ENCODE results near the gene OPCML. TPM values are rescaled to one million over a fixed set of nuclear protein-coding genes. Genes with fewer than 3 reads are reported as not detected.
A peak's percentile ranks its signal among the peaks of the same experiment; 100 is the strongest.

OPCML gene
- total and polyA plus RNA-seq, 2 experiments from 2014 or later = 1.2 to 4.4 TPM

DNA sequence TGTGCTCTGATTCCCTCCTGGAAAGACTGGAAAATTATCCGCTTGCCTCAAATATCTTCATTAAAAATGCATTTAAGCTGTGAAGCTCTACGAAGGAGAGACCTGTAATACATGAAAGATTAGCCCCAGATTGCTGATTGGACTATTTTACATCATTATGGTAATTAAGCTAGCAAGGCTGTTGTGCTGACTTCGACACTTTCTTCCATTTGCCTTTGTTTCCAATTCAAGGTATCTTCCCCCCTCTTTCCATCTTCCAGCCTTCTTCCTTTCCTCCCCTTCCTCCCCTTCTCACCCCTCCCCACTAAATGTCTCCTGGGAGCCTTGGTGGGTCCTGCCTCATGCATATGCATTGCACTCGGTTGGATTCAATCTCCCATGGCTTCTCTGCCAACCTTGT lies 710.8 kb downstream of the OPCML start:
- Histone ChIP-seq H3K36me3 (ENCODE audit: insufficient read depth) (no peaks in the 10 kb centered on the region), H3K79me2 (replicated peaks; ENCODE audit: insufficient read depth) (no peaks in the 10 kb centered on the region), H3K9me2 (ENCODE audit: insufficient read depth) (0 out of 2 replicates have a peak, but pooled peaks cover 5% of the 10 kb centered on the region), H3K27ac (ENCODE audit: low read depth) (no peak overlapping the region), H3K4me3 (no peak overlapping the region), H3K4me2 (no peak overlapping the region), H2AFZ (no peak overlapping the region), H3F3A (replicated peaks; ENCODE audit: low read depth) (no peaks in the 10 kb centered on the region), H3K4me1 (ENCODE audit: insufficient read depth) (no peaks in the 10 kb centered on the region; the same call in 1 of the 2 replicates), H3K27me3 (ENCODE audit: insufficient read depth) (no peaks in the 10 kb centered on the region), H4K20me1 (replicated peaks; ENCODE audit: insufficient read depth) (no peaks in the 10 kb centered on the region)
- H3K4me3 Mint-ChIP-seq = no peak overlapping the region
- H3K9me3 Mint-ChIP-seq = no peaks in the 10 kb centered on the region
- TF ChIP-seq POLR2AphosphoS5 (IDR thresholded peaks at IDR 0.05; ENCODE audit: low read depth) = no peak
- TF ChIP-seq, protein P1, sequence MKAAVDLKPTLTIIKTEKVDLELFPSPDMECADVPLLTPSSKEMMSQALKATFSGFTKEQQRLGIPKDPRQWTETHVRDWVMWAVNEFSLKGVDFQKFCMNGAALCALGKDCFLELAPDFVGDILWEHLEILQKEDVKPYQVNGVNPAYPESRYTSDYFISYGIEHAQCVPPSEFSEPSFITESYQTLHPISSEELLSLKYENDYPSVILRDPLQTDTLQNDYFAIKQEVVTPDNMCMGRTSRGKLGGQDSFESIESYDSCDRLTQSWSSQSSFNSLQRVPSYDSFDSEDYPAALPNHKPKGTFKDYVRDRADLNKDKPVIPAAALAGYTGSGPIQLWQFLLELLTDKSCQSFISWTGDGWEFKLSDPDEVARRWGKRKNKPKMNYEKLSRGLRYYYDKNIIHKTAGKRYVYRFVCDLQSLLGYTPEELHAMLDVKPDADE (IDR thresholded peaks at IDR 0.05) = no peak
- no peak for TF ChIP-seq ZNF331 (CRISPR knock-in tag; IDR thresholded peaks at IDR 0.05; ENCODE audit: low read depth)
- TF ChIP-seq, protein P2, sequence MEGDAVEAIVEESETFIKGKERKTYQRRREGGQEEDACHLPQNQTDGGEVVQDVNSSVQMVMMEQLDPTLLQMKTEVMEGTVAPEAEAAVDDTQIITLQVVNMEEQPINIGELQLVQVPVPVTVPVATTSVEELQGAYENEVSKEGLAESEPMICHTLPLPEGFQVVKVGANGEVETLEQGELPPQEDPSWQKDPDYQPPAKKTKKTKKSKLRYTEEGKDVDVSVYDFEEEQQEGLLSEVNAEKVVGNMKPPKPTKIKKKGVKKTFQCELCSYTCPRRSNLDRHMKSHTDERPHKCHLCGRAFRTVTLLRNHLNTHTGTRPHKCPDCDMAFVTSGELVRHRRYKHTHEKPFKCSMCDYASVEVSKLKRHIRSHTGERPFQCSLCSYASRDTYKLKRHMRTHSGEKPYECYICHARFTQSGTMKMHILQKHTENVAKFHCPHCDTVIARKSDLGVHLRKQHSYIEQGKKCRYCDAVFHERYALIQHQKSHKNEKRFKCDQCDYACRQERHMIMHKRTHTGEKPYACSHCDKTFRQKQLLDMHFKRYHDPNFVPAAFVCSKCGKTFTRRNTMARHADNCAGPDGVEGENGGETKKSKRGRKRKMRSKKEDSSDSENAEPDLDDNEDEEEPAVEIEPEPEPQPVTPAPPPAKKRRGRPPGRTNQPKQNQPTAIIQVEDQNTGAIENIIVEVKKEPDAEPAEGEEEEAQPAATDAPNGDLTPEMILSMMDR (conservative IDR thresholded peaks at IDR 0.05; ENCODE audit: low read depth in 2 of 2) = no peak
- TF ChIP-seq STAT1 (IDR thresholded peaks at IDR 0.05; ENCODE audit: unreplicated experiment) = no peak
- ATAC-seq (peak; percentile 28; the same call in 1 of the 3 replicates), DNase-seq (ENCODE audit: low spot score) (no peak)
- H3K27me3 Mint-ChIP-seq (ENCODE audit: insufficient read depth, low read depth, poor library complexity) = no peaks in the 10 kb centered on the region
- H3K4me1 Mint-ChIP-seq = peaks cover 12% of the 10 kb centered on the region; the same call in 2 of the 3 replicates
- no peaks in the 10 kb centered on the region for H3K36me3 Mint-ChIP-seq (ENCODE audit: low read depth)
- H3K27ac Mint-ChIP-seq = no peak overlapping the region

GRCh38 chr11:132821014-132821413 lies 711.3 kb downstream of the OPCML start:
- Mint-ChIP-seq H3K27ac (no peak overlapping the region), H3K9me3 (no peaks in the 10 kb centered on the region), H3K36me3 (ENCODE audit: low read depth) (no peaks in the 10 kb centered on the region), H3K4me1 (peaks cover 12% of the 10 kb centered on the region; the same call in 2 of the 3 replicates), H3K27me3 (ENCODE audit: insufficient read depth, low read depth, poor library complexity) (no peaks in the 10 kb centered on the region), H3K4me3 (no peak overlapping the region)
- Histone ChIP-seq H2AFZ (no peak overlapping the region), H3K36me3 (ENCODE audit: insufficient read depth) (no peaks in the 10 kb centered on the region), H3K27me3 (ENCODE audit: insufficient read depth) (no peaks in the 10 kb centered on the region), H3K4me2 (no peak overlapping the region), H3K9me2 (ENCODE audit: insufficient read depth) (0 out of 2 replicates have a peak, but pooled peaks cover 5% of the 10 kb centered on the region), H3F3A (replicated peaks; ENCODE audit: low read depth) (no peaks in the 10 kb centered on the region), H3K79me2 (replicated peaks; ENCODE audit: insufficient read depth) (no peaks in the 10 kb centered on the region), H3K4me3 (no peak overlapping the region), H3K27ac (ENCODE audit: low read depth) (no peak overlapping the region), H3K4me1 (ENCODE audit: insufficient read depth) (no peaks in the 10 kb centered on the region; the same call in 1 of the 2 replicates), H4K20me1 (replicated peaks; ENCODE audit: insufficient read depth) (no peaks in the 10 kb centered on the region)
- peak; percentile 53 for ATAC-seq
- DNase-seq (ENCODE audit: low spot score) = no peak
- TF ChIP-seq CREB1 (CRISPR knock-in tag; IDR thresholded peaks at IDR 0.05; ENCODE audit: low read depth) = no peak
- TF ChIP-seq, protein P1 (IDR thresholded peaks at IDR 0.05) = no peak
- TF ChIP-seq ZNF331 (CRISPR knock-in tag; IDR thresholded peaks at IDR 0.05; ENCODE audit: low read depth) = no peak
- no peak for TF ChIP-seq ZNF114 (CRISPR knock-in tag; IDR thresholded peaks at IDR 0.05)
- TF ChIP-seq, protein P3, sequence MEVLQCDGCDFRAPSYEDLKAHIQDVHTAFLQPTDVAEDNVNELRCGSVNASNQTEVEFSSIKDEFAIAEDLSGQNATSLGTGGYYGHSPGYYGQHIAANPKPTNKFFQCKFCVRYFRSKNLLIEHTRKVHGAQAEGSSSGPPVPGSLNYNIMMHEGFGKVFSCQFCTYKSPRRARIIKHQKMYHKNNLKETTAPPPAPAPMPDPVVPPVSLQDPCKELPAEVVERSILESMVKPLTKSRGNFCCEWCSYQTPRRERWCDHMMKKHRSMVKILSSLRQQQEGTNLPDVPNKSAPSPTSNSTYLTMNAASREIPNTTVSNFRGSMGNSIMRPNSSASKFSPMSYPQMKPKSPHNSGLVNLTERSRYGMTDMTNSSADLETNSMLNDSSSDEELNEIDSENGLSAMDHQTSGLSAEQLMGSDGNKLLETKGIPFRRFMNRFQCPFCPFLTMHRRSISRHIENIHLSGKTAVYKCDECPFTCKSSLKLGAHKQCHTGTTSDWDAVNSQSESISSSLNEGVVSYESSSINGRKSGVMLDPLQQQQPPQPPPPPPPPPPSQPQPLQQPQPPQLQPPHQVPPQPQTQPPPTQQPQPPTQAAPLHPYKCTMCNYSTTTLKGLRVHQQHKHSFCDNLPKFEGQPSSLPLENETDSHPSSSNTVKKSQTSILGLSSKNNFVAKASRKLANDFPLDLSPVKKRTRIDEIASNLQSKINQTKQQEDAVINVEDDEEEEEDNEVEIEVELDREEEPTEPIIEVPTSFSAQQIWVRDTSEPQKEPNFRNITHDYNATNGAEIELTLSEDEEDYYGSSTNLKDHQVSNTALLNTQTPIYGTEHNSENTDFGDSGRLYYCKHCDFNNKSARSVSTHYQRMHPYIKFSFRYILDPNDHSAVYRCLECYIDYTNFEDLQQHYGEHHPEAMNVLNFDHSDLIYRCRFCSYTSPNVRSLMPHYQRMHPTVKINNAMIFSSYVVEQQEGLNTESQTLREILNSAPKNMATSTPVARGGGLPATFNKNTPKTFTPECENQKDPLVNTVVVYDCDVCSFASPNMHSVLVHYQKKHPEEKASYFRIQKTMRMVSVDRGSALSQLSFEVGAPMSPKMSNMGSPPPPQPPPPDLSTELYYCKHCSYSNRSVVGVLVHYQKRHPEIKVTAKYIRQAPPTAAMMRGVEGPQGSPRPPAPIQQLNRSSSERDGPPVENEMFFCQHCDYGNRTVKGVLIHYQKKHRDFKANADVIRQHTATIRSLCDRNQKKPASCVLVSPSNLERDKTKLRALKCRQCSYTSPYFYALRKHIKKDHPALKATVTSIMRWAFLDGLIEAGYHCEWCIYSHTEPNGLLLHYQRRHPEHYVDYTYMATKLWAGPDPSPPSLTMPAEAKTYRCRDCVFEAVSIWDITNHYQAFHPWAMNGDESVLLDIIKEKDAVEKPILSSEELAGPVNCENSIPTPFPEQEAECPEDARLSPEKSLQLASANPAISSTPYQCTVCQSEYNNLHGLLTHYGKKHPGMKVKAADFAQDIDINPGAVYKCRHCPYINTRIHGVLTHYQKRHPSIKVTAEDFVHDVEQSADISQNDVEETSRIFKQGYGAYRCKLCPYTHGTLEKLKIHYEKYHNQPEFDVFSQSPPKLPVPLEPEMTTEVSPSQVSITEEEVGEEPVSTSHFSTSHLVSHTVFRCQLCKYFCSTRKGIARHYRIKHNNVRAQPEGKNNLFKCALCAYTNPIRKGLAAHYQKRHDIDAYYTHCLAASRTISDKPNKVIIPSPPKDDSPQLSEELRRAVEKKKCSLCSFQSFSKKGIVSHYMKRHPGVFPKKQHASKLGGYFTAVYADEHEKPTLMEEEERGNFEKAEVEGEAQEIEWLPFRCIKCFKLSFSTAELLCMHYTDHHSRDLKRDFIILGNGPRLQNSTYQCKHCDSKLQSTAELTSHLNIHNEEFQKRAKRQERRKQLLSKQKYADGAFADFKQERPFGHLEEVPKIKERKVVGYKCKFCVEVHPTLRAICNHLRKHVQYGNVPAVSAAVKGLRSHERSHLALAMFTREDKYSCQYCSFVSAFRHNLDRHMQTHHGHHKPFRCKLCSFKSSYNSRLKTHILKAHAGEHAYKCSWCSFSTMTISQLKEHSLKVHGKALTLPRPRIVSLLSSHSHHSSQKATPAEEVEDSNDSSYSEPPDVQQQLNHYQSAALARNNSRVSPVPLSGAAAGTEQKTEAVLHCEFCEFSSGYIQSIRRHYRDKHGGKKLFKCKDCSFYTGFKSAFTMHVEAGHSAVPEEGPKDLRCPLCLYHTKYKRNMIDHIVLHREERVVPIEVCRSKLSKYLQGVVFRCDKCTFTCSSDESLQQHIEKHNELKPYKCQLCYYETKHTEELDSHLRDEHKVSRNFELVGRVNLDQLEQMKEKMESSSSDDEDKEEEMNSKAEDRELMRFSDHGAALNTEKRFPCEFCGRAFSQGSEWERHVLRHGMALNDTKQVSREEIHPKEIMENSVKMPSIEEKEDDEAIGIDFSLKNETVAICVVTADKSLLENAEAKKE (CRISPR knock-in tag; IDR thresholded peaks at IDR 0.05) = no peak
- TF ChIP-seq, protein P2 (conservative IDR thresholded peaks at IDR 0.05; ENCODE audit: low read depth in 2 of 2) = no peak
- no peak for TF ChIP-seq STAT1 (IDR thresholded peaks at IDR 0.05; ENCODE audit: unreplicated experiment)

Measured in GM23338 (cell line).